ENCODE data around the gene ICE2.

Gene ICE2

DNA sequence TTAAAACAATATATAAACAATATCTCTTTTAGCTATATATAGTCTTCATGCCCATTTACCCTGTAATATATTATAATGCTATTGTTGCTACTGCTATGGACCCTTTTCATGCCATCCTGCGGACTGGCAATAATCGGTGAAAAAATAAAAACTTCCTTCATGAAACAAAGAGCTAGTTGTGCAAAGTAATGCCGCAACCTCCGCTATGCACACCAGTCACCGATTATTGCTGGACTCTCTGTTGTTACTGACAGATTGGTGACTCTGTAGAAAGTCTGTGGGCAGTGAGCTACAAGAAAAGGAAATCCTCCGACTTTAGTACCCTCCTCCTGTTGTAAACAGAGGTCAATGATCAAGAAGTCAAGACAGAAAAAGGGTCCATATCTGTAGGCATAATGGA, 17.9 kb upstream of the ICE2 start:
- DNase-seq (ENCODE audit: low spot score) = no peak

DNA sequence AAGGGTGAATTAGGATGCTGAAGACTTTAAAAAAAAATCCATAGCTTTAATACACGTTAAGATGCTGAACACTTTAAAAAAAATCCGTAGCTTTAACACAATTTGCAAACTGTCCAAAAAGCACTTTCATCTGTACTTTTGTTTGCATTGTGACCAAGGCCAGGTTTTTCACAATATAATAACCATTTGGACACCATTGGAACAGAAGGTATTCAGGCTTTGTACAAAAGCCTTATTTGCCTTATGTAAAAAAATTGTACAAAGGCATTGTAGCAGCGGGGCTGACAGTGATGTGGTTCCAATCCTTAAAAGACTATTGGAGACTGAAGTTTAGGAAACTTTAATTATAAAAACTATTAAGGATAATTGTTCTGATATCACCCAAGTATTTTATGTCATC, 15.2 kb upstream of the ICE2 start:
- DNase-seq (ENCODE audit: low spot score) = no peak

- no peak for DNase-seq (ENCODE audit: low spot score)
Observed at GRCh38 chr15:60493166-60493565, 14.2 kb upstream of the ICE2 start.

- DNase-seq (ENCODE audit: low spot score) = no peak
Observed at GRCh38 chr15:60486742-60487141, 7.8 kb upstream of the ICE2 start.

GRCh38 chr15:60485365-60486055, 6.6 kb upstream of the ICE2 start:
- no peak for DNase-seq (ENCODE audit: low spot score)

GRCh38 chr15:60483042-60483441, 4.1 kb upstream of the ICE2 start:
- DNase-seq (ENCODE audit: low spot score) = no peak

DNA sequence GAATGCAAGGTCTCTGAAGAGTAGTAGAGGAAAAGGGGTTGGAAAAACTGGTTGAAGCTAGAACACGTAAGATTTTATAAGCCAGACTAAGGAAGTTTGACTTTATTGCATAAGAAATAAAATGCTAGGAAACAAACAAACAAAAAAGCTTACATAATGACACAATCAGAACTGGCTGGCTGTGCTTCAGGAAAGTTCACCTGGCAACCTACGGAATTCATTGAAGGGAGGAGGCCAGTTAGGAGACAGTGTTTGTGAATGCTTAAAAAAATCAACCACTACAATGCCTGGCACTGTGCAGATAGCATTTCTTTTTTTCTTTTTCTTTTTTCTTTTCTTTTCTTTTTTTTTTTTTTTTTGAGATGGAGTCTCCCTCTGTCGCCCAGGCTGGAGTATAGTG, 1.9 kb upstream of the ICE2 start:
- DNase-seq (ENCODE audit: low spot score) = no peak

DNA sequence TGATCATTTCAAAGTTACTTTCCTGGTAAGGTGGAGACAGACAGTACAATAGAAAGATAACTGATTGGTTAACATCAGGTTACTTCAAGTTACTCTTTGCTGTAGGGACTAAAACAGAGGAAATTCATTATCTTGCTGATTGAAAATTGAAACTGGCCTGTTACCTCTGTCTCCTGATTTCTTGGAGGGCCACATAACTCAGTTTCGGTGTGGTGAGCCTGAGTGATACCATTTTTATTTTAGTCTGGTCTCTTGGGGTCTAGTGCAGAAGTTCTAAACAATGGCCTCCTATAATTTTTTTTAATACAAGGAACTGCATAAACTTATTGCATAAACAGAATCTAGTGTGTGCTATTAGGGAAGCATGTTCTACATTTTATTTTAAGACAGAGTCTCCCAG, 1.2 kb upstream of the ICE2 start:
- DNase-seq (ENCODE audit: low spot score) = no peak

DNA sequence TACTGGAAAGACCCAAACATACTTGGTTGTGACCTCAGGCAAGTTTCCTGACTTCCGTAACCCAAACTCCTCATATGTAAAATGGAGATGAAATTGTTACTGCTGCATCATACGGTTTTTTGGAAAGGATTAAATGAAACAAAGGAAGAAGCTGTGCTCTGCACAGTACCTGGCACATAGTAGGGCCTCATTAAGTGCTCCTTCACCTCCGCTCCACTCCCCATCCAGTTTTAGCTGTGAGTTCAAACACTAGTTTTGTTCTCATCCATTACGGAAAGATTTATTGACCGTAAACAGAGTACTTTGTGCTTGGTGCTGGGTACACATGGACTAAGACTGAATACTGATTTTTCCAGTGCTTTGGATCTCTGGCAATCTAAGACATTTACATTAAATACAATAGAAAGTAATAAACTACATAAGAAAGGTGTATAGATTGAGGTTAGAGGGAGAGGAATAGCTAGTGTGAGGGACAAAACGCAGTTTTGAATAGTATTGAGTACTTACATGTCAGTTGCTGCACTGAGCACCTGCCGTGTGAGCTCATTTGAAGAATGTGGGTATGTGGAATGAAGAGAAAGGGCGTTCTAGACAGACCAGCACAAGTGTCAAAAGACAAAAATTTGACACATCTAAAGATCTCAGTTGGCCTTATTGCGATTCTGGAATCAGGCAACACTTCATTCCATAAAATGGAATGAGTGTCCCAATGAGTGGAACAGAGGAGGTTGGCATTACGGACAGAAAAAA, 594 bp upstream of the ICE2 start:
- no peak for DNase-seq (ENCODE audit: low spot score)

- DNase-seq (ENCODE audit: low spot score) = no peak
Observed at GRCh38 chr15:60477916-60478565, 901 bp downstream of the ICE2 start.

DNA sequence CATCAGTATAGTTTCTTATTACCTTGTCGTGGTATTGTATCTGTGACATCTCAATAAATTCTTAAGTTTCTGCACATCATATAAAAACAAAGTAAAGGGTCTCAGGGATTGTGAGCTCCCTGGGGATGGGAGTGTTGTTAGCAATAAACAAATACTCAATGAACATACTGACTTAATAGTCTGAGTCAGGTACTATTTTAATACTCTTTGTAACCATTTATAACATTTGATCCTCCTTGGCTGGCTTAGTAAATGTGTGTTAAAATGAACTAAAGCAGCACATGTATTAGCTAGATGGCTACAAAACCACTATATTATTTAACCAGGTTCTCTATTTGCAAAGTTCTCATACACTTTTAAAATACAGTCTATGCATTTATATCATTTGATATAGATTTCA, 1.8 kb downstream of the ICE2 start:
- DNase-seq (ENCODE audit: low spot score) = no peak

GRCh38 chr15:60476713-60477112, 2.2 kb downstream of the ICE2 start:
- DNase-seq (ENCODE audit: low spot score) = no peak

DNA sequence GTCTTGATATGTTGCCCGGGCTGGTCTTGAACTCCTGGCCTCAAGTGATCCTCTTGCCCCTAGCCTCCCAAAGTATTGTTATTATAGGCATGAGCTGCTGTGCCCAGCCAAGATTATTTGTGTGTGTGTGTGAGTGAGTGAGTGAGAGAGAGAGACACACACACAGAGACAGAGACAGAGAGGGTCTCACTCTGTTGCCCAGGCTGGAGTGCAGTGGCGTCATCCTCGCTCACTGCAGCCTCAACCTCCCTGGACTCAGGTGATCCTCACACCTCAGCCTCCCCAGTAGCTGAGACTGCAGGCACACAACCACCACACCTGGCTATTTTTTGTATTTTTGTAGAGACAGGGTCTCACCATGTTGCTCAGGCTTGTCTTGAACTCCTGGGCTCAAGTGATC, 5.8 kb downstream of the ICE2 start:
- no peak for DNase-seq (ENCODE audit: low spot score)

- DNase-seq (ENCODE audit: low spot score) = no peak
Observed at GRCh38 chr15:60471314-60471713, 7.6 kb downstream of the ICE2 start.

- no peak for DNase-seq (ENCODE audit: low spot score)
Observed at GRCh38 chr15:60469893-60470641, 8.9 kb downstream of the ICE2 start.

DNA sequence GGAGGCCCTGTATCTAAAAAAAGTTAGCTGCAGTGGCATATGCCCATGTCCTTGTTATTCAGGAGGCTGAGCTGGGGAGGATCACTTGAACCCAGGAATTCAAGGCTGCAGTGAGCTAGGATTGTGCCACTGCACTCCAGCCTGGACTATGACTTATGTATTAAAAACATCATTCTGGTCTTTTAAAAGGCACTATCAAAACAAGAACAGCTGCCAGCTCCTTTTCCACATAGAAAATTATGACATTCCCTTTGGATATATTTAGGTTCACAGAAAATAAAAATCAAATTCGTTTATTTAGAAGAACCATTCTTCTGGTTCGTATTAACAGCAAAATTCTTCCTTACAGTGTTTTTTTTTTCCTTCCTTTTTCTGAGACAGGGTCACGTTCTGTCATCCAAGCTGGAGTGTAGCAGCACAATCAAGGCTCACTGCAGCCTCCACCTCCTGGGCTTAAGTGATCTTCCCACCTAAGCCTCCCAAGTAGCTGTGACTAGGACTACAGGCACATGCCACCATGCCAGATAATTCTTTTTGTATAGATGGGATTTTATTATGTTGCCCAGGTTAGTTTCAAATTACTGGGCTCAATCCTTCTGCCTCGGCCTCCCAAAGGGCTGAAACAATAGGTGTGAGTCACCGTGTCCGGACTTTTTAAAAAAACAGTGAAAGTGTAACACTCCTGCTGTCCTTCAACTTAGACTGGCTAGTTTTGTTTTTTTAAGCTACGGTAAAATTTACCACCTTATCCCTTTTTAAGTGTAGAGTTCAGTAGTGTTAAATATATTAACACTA, 13.9 kb downstream of the ICE2 start:
- no peak for DNase-seq (ENCODE audit: low spot score)

DNA sequence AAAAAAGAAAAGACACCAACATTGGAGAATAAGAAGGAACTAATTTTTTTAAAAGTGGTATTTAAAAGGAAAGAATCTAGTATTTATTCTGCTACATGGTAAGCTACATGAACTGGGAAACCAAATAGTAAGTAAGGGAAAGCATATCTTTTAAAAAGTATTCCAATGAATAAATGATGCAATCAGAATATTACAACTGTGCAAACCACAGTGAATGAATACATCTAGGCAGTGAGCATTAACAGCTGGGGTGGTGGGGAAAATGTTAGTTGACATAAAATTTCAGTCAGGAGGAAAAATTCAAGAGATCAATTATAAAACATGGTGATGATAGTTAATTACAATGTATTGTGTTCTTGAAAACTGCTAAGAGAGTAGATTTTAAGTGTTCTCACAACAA, 16.9 kb downstream of the ICE2 start:
- DNase-seq (ENCODE audit: low spot score) = no peak

DNA sequence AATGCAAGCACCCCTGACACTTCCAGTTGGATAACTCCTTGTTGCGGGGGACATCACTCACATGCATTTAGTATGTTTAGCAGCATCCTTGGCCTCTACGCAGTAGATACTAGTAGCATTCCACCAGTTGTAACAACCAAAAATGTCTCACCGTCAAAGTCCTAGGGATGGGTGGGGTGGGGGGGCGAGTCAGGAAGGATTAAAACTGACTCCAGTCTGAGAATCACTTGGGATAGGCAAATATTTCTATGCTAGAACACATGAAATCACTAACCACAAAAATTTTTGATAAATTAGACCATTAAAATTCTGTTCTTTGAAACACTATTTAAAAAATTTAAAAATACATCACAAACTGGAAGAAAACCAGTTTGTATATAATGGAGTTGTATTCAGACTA, 18.0 kb downstream of the ICE2 start:
- DNase-seq (ENCODE audit: low spot score) = no peak

GRCh38 chr15:60458721-60459120, 20.2 kb downstream of the ICE2 start:
- no peak for DNase-seq (ENCODE audit: low spot score)

DNA sequence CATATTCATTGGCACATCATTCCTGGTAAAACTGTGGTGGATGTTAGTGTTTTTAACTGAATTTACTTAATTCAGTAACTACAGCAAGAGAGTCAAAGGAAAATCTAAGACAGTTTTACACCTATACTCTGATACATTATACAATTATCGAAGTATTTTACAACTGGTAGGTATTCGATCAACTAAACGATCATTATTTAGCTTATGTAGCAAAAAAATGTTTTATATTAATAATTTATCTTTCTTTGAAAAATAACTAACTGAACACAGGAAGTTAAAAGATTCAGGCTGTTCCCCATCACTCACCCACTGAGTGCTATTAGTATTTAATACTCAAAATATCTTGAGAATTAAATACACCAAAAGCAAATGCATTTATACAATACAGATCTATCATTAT, 21.0 kb downstream of the ICE2 start:
- no peak for DNase-seq (ENCODE audit: low spot score)

- DNase-seq (ENCODE audit: low spot score) = no peak
Observed at GRCh38 chr15:60454824-60455223, 24.1 kb downstream of the ICE2 start.

Measured in CD4-positive, alpha-beta T cell treated with Interleukin-6 at 100 ng/mL for 8 hours (primary cell).